ENCODE measurements around the gene GMPS. TPM values are rescaled to one million over a fixed set of nuclear protein-coding genes. Genes with fewer than 3 reads are reported as not detected.

The GMPS gene
- polyA plus RNA-seq, 1 of the 3 experiments (the other 2 are of a cell fraction) = 13.4 TPM

GRCh38 chr3:155863072-155863784 lies 7.2 kb upstream of the GMPS start (continued):
- no peak for TF ChIP-seq MEF2A (IDR thresholded peaks at IDR 0.05; ENCODE audit: borderline replicate concordance, low read depth)
- no peak for TF ChIP-seq TEAD4 (IDR thresholded peaks at IDR 0.05; ENCODE audit: borderline replicate concordance, insufficient read depth)
- TF ChIP-seq FOXJ3 (CRISPR knock-in tag; IDR thresholded peaks at IDR 0.05) = no peak
- TF ChIP-seq, protein P1, sequence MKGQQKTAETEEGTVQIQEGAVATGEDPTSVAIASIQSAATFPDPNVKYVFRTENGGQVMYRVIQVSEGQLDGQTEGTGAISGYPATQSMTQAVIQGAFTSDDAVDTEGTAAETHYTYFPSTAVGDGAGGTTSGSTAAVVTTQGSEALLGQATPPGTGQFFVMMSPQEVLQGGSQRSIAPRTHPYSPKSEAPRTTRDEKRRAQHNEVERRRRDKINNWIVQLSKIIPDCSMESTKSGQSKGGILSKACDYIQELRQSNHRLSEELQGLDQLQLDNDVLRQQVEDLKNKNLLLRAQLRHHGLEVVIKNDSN (IDR thresholded peaks at IDR 0.05; ENCODE audit: borderline replicate concordance, low read depth) = no peak
- TF ChIP-seq YY1 (IDR thresholded peaks at IDR 0.05; ENCODE audit: low read depth) = no peak
- no peak for TF ChIP-seq EZH2phosphoT487 (IDR thresholded peaks at IDR 0.05; ENCODE audit: borderline replicate concordance, low read depth)

DNA sequence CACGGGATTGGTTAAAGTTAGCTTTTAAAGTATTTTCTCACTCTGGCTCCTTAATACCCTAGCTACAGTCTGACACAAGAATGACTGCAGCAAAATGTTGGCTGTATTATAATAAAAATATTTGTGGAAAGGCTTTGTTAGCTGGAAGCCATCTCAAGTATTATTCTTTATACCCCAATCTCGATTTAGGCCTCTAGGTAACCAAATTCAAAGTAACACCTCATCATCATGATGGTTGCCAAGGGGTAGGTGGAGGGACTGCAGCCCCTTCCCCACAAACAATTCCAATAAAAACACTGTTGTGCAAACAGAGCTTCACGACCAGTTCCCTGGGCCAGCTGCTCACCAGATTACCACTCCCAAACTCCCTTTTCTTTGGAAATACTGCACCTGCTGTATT lies 759 bp upstream of the GMPS start:
- POLR2A ChIA-PET = interaction anchor here (0.8 to 3.2 kb wide), 3 partner anchors 16 to 64 kb away, joined by 3 to 17 read pairs (median 4); partner anchors contain the start of genes C3orf33 and SLC33A1
- Histone ChIP-seq H3K9me2 (no peaks in the 10 kb centered on the region), H3K9ac (peak overlapping the region; percentile 83), H3K36me3 (replicated peaks in 1 of 2; ENCODE audit: control insufficient read depth in 1 of 2, insufficient read depth in 2 of 2, low read length in 1 of 2) (no peaks in the 10 kb centered on the region), H3K27me3 (ENCODE audit: insufficient read depth) (no peaks in the 10 kb centered on the region), H3F3A (replicated peaks; ENCODE audit: insufficient read depth) (peaks cover 9% of the 10 kb centered on the region), H3K9me3 (no peaks in the 10 kb centered on the region), H2AFZ (ENCODE audit: low read depth) (peak overlapping the region; percentile 99), H3K4me3 (ENCODE audit: low read depth in 2 of 2, low read length in 1 of 2) (peak overlapping the region; percentile 51 to 96), H3K4me2 (peak overlapping the region; percentile 98), H3K79me2 (ENCODE audit: insufficient read depth) (peaks cover 41% of the 10 kb centered on the region), H4K20me1 (ENCODE audit: insufficient read depth) (peaks cover 26% of the 10 kb centered on the region), H3K27ac (ENCODE audit: low read depth in 2 of 2, low read length in 1 of 2) (peak overlapping the region; percentile 84 to 86), H3K4me1 (ENCODE audit: control insufficient read depth in 1 of 2, insufficient read depth in 2 of 2, low read depth in 1 of 2, low read length in 1 of 2) (peaks cover 8 to 10% of the 10 kb centered on the region in 2 experiments; a peak in 3 of 4 replicates)
- CTCF ChIA-PET = interaction anchor here (0.6 to 5.6 kb wide), 10 partner anchors 12 to 1557 kb away, joined by 3 to 49 read pairs (median 4); partner anchors contain the start of gene C3orf33
- 37% methylated on average over 3 of the region's 3 CpGs for WGBS (ENCODE audit: low lambda C conversion rate)
- TF ChIP-seq EP300 (IDR thresholded peaks at IDR 0.05; ENCODE audit: borderline replicate concordance in 1 of 2, low read depth in 1 of 2, low read length in 1 of 2) (no peak), SMC3 (IDR thresholded peaks at IDR 0.05; ENCODE audit: low read depth, low read length) (no peak)
- peak; percentile 33 for DNase-seq

DNA sequence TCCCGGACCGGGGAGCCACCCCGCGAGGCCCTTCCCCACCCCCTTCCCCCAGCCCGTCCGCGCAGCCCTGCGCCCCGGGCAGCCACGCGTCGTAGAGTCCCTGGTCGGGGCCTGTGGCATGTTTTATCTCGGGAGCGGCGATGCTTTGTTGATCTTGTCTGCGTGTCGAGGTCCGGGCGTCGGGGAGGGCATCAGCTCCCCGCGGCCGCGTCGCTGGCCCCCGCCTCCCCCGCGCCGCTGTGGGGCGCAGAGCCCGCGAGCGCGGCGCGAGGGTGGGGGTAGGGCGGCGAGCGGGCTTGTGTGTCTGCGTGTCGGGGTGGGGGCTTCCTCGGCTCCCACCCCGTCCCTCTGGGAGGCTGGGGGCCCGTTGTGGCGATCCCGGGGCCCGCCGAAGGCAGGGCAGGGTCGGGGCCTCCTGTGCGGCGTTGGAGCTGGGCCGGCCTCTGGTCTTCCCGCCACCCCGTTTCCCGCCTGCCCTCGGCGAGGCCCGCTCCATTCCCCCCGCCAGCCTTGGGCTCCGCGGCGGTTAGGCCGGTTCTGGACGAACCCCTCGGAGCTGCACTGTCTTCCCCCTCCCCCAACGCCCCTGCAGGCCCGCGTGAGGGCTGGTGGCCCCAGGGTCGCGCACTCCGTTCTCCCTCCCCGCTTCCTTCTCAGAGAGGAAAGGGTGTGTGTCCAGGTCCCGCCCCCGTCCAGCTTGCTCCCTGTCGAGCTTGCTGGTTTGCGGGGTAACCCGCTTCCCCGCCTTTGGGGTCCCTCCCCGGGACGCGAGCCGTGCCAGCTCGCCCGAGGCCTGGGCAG lies 695 bp downstream of the GMPS start:
- peaks cover 8 to 13% of the 10 kb centered on the region in 2 experiments; a peak in 3 of 4 replicates for H3K4me1 ChIP-seq (ENCODE audit: control insufficient read depth in 1 of 2, insufficient read depth in 2 of 2, low read depth in 1 of 2, low read length in 1 of 2)
- H3F3A ChIP-seq (replicated peaks; ENCODE audit: insufficient read depth) = peaks cover 9% of the 10 kb centered on the region
- CTCF ChIA-PET = interaction anchor here (1.2 to 5.6 kb wide), 6 partner anchors 11 to 65 kb away, joined by 3 to 49 read pairs (median 4); partner anchors contain the start of gene C3orf33
- WGBS (ENCODE audit: low lambda C conversion rate) = 0% methylated on average over 14 of the region's 85 CpGs
- H2AFZ ChIP-seq (ENCODE audit: low read depth) = peak overlapping the region; percentile 86
- no peaks in the 10 kb centered on the region for H3K36me3 ChIP-seq (replicated peaks in 1 of 2; ENCODE audit: control insufficient read depth in 1 of 2, insufficient read depth in 2 of 2, low read length in 1 of 2)
- POLR2A ChIA-PET = interaction anchor here (3.2 kb wide), 1 partner anchor 65 kb away, joined by 17 read pairs; the partner anchor contains the start of gene C3orf33
- H3K79me2 ChIP-seq (ENCODE audit: insufficient read depth) = peaks cover 56% of the 10 kb centered on the region
- peak; percentile 78 for DNase-seq
- H4K20me1 ChIP-seq (ENCODE audit: insufficient read depth) = peaks cover 40% of the 10 kb centered on the region
- H3K9me3 ChIP-seq = no peaks in the 10 kb centered on the region
- H3K4me2 ChIP-seq = peak overlapping the region; percentile 98
- peak overlapping the region; percentile 86 to 92 for H3K27ac ChIP-seq (ENCODE audit: low read depth in 2 of 2, low read length in 1 of 2)
- H3K9ac ChIP-seq = peak overlapping the region; percentile 96
- no peaks in the 10 kb centered on the region for H3K27me3 ChIP-seq (ENCODE audit: insufficient read depth)
- no peaks in the 10 kb centered on the region for H3K9me2 ChIP-seq
- peak overlapping the region; percentile 85 to 96 for H3K4me3 ChIP-seq (ENCODE audit: low read depth in 2 of 2, low read length in 1 of 2)
- TF ChIP-seq CTCF (IDR thresholded peaks at IDR 0.05) (no peak), RFX5 (IDR thresholded peaks at IDR 0.05; ENCODE audit: low read length) (no peak), MAX (IDR thresholded peaks at IDR 0.05; ENCODE audit: low read depth) (peak; percentile 29; the same call in 1 of the 2 replicates), POLR2AphosphoS5 (IDR thresholded peaks at IDR 0.05; ENCODE audit: low read depth, low read length) (no peak), SMC3 (IDR thresholded peaks at IDR 0.05; ENCODE audit: low read depth, low read length) (no peak), TAF1 (IDR thresholded peaks at IDR 0.05; ENCODE audit: borderline replicate concordance, low read depth, low read length) (no peak), PBX3 (IDR thresholded peaks at IDR 0.05) (no peak), NRF1 (IDR thresholded peaks at IDR 0.05; ENCODE audit: low read depth, low read length) (no peak), JUND (IDR thresholded peaks at IDR 0.05) (no peak), EP300 (IDR thresholded peaks at IDR 0.05; ENCODE audit: borderline replicate concordance in 1 of 2, low read depth in 1 of 2, low read length in 1 of 2) (0 out of 4 replicates have a peak, but pooled peaks of 1 of the 2 experiments have one; percentile 8)
- TF ChIP-seq, protein P2, sequence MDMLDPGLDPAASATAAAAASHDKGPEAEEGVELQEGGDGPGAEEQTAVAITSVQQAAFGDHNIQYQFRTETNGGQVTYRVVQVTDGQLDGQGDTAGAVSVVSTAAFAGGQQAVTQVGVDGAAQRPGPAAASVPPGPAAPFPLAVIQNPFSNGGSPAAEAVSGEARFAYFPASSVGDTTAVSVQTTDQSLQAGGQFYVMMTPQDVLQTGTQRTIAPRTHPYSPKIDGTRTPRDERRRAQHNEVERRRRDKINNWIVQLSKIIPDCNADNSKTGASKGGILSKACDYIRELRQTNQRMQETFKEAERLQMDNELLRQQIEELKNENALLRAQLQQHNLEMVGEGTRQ (IDR thresholded peaks at IDR 0.05; ENCODE audit: borderline replicate concordance, low read depth, low read length) = no peak

Data from SK-N-SH (cell line).